Chondrocyte (in vitro differentiated cells): ENCODE data around the gene SNRPA. TPM values are rescaled to one million over a fixed set of nuclear protein-coding genes. Genes with fewer than 3 reads are reported as not detected.
A peak's percentile ranks its signal among the peaks of the same experiment; 100 is the strongest.

Source experiments
- DNase-seq: peaks from one replicate; pipeline ENCODE4 v3.0.0; 2021; ENCODE audit warnings: mixed read lengths, low spot score
- H3K27ac Mint-ChIP-seq: one replicate; pipeline ENCODE4 v1.8.0; 2021; ENCODE audit warnings: mild to moderate bottlenecking, moderate library complexity, mixed read lengths; ENCODE audit not compliant: unreplicated experiment
- H3K27me3 Mint-ChIP-seq: 2 replicates; pipeline ENCODE4 v1.8.0; 2021; ENCODE audit warnings: low read depth, mixed read lengths
- H3K36me3 Mint-ChIP-seq: 2 replicates; pipeline ENCODE4 v1.8.0; 2021; ENCODE audit warnings: low read depth, mixed read lengths
- H3K4me1 Mint-ChIP-seq: 2 replicates; pipeline ENCODE4 v1.8.0; 2021; ENCODE audit warnings: low read depth, mild to moderate bottlenecking, mixed read lengths
- H3K4me3 Mint-ChIP-seq: one replicate; pipeline ENCODE4 v1.8.0; 2021; ENCODE audit warnings: mild to moderate bottlenecking, moderate library complexity, mixed read lengths; ENCODE audit not compliant: unreplicated experiment
- H3K9me3 Mint-ChIP-seq: 2 replicates; pipeline ENCODE4 v1.8.0; 2021; ENCODE audit warnings: low read depth, mixed read lengths
- CTCF ChIP-seq: fragments of 200-600 bp; sonication (generic); IDR thresholded peaks from 2 replicates; pipeline ENCODE4 v1.5.0; 2021; ENCODE audit warnings: antibody characterized with exemption, mild to moderate bottlenecking, moderate library complexity
- total RNA-seq: library from RNA; stranded (reverse); gene quantifications from 3 replicates; pipeline ENCODE4 v1.2.1, GENCODE V29; 2021

Gene SNRPA
- total RNA-seq, 1 donor from 2014 or later = 34.9 TPM

- no peak for TF ChIP-seq CTCF
- H3K4me1 Mint-ChIP-seq = peaks cover 83% of the 10 kb centered on the region
- no peaks in the 10 kb centered on the region for H3K9me3 Mint-ChIP-seq
- peak overlapping the region; percentile 69 for H3K27ac Mint-ChIP-seq
- peak overlapping the region; percentile 56 for H3K4me3 Mint-ChIP-seq
- no peaks in the 10 kb centered on the region for H3K27me3 Mint-ChIP-seq
- peaks cover 13% of the 10 kb centered on the region for H3K36me3 Mint-ChIP-seq
- no peak for DNase-seq
Measured at GRCh38 chr19:40802300-40803169, 51.5 kb downstream of the SNRPA start.

- Mint-ChIP-seq H3K4me3 (peak overlapping the region; percentile 56), H3K9me3 (no peaks in the 10 kb centered on the region), H3K4me1 (peaks cover 79% of the 10 kb centered on the region), H3K27me3 (no peaks in the 10 kb centered on the region), H3K36me3 (peaks cover 18% of the 10 kb centered on the region), H3K27ac (peak overlapping the region; percentile 69)
- no peak for DNase-seq
- TF ChIP-seq CTCF = no peak
Measured at GRCh38 chr19:40803170-40803856, 52.3 kb downstream of the SNRPA start.

- Mint-ChIP-seq H3K27ac (peak overlapping the region; percentile 79), H3K4me3 (no peak overlapping the region), H3K27me3 (no peaks in the 10 kb centered on the region), H3K36me3 (peaks cover 19% of the 10 kb centered on the region), H3K9me3 (no peaks in the 10 kb centered on the region), H3K4me1 (peaks cover 75% of the 10 kb centered on the region)
- DNase-seq = no peak
- TF ChIP-seq CTCF = no peak
Measured at GRCh38 chr19:40803857-40804782, 53.1 kb downstream of the SNRPA start.

- Mint-ChIP-seq H3K27me3 (no peaks in the 10 kb centered on the region), H3K27ac (peak overlapping the region; percentile 79), H3K4me3 (no peak overlapping the region), H3K4me1 (peaks cover 76% of the 10 kb centered on the region), H3K36me3 (peaks cover 19% of the 10 kb centered on the region), H3K9me3 (no peaks in the 10 kb centered on the region)
- DNase-seq = no peak
- peak; percentile 36 for TF ChIP-seq CTCF
Measured at GRCh38 chr19:40804783-40805242, 53.8 kb downstream of the SNRPA start.
